AG10803 (cell line): ENCODE data around the gene METAP2.
A peak's percentile ranks its signal among the peaks of the same experiment; 100 is the strongest.

Experiments used
- DNase-seq: peaks from one replicate; pipeline ENCODE4 v3.0.0; 2010; ENCODE audit warnings: low read depth
- H3K4me3 ChIP-seq: 2 replicates; pipeline ENCODE4 v1.5.1; 2011; ENCODE audit warnings: mild to moderate bottlenecking, low read length, control low read depth
- TF ChIP-seq, protein P1 (sequence below): conservative IDR thresholded peaks from 2 replicates; pipeline ENCODE4 v1.5.1; 2011; ENCODE audit warnings: mild to moderate bottlenecking, low read length, control low read depth, inconsistent platforms

The METAP2 gene

DNA sequence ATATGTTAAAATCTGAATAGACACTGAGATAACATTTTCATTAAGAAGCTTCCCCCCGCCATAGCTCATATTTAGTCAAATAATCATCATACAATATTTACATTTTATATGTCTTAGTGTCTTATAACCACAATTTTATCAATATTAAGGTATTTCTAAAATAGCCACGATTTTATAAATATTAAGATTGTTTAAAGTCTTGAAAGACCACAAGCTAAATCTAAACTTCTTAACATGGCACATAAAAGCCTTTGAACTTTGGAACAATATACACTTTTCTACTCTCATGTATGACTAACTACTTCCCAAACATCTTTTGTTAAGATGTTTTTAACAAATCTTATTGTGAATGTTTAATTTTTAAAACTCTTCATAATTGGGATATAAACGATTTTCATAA is 70.8 kb downstream of the METAP2 start:
- no peak for DNase-seq
- no peak overlapping the region for H3K4me3 ChIP-seq
- TF ChIP-seq, protein P1, sequence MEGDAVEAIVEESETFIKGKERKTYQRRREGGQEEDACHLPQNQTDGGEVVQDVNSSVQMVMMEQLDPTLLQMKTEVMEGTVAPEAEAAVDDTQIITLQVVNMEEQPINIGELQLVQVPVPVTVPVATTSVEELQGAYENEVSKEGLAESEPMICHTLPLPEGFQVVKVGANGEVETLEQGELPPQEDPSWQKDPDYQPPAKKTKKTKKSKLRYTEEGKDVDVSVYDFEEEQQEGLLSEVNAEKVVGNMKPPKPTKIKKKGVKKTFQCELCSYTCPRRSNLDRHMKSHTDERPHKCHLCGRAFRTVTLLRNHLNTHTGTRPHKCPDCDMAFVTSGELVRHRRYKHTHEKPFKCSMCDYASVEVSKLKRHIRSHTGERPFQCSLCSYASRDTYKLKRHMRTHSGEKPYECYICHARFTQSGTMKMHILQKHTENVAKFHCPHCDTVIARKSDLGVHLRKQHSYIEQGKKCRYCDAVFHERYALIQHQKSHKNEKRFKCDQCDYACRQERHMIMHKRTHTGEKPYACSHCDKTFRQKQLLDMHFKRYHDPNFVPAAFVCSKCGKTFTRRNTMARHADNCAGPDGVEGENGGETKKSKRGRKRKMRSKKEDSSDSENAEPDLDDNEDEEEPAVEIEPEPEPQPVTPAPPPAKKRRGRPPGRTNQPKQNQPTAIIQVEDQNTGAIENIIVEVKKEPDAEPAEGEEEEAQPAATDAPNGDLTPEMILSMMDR: no peak

DNA sequence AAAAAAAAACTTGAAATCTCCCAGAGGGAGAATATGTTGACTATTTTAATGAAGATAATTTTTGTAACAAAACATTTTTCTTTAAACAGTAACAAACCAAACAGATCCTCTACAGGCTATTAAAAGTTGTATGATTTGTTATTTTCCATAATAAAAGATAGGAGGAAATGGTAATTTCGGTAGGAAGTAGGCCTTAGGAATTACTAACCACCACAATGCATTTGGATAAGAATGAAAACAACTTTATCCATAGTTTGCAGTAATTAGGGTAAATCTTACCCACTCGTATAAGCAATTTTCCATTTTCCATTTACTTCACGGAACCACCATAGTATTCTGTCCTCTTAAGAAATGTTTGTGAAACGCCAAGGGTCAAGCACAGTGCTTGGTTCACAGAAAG is 71.4 kb downstream of the METAP2 start:
- TF ChIP-seq, protein P1: no peak
- DNase-seq: no peak
- no peak overlapping the region for H3K4me3 ChIP-seq

DNA sequence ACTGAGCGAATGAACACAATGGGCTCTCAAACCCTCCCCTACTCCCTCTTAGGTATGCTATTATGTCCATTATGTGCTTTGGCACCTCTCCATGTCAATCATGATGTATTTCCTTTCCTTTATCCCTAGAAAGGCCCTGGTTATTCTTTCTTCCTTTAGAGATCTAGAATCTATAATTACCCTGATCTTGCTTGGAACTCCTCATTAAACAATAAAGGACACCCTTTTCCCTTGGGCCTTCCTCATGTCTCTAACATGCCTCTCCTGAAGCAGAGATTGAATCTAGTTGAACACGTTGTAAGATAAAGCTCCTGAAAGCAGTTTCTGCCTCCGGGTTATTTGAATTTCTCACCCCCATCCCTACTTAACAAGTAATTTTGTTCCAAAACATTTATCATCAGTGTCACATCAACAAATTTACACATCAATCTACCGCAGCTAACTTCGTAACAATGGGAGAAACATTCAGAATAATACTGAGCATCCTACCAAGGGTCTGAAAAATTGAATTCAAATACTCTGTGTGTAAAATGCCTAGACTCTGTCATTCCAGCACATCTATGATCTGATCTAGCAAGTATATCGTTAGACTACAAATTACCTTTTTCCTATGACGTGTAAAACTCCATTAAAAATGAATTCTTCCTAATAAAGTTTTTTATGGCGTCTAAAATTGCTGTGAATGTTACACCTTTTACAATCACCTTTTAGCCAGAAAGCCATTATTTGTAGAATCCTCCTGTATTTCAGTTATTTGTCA is 72.0 kb downstream of the METAP2 start:
- no peak overlapping the region for H3K4me3 ChIP-seq

DNA sequence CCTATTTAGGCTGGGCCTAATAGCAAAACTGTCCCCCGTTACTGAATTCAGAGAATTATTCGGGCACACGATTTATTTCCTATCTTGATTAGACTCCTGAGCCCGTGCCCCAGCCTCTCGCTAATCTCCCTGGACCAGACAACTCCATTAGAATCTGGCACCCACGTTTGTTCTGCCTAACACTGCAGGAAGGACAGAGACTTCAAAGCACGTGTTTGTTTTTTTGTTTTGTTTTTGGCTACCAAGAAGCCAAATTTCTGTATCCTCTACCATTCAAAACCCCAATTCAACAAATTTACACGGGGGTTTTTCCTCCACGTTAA is 72.5 kb downstream of the METAP2 start:
- no peak overlapping the region for H3K4me3 ChIP-seq
- no peak for DNase-seq
- TF ChIP-seq, protein P1: no peak

More for the DNA sequence above, 72.0 kb downstream of the METAP2 start:
- no peak for DNase-seq
- TF ChIP-seq, protein P1: no peak

DNA sequence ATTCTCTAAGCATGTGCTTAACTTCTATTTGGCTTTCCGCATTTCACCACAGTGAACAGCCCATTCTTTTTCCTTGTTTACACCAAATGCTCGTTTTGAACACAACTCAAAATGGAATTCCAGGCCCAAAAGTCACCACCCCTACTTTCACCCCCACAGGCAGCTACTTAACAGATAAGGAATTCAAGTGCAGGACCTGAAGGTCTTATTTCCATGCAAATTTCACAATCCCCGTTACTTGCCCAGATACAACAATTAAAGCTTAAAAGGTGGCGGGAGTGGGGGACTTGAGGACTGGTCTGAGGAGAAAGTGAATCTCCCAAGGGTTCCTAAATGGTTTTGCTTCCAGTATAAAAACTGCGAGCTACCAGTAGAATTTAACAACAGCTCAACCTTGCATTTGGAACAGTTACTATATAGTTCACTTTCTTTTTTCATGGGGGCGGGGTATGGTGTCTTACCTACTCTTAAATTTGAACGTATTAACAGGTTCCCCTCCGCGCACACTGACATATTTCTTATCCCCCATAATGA is 73.6 kb downstream of the METAP2 start:
- TF ChIP-seq, protein P1: no peak
- H3K4me3 ChIP-seq: peak overlapping the region; percentile 42
- peak; percentile 67 for DNase-seq

DNA sequence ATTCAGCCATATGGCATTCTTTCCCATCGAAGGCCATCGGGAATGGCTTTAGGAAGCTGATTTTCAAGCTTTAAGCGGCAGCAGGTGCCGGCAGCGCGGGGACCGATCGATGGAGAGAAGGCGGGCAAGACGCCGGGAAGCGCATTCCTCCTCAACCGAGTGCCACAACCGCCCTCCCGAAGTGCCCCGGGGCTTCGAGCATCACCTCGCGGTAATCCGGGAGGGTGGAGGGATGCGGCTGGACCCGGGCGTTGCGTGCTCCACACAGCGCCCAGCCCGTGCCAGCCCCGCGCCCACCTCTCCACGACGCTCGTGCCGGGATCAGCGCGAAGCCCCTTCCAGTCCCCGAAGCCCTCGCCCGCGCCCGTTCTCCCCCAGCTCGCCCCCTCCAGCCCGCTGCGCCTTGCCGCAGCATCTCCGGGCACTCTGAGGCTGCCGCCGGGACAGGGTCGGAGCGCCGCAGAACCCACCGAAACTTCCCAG is 74.1 kb downstream of the METAP2 start:
- DNase-seq: no peak
- H3K4me3 ChIP-seq: peak overlapping the region; percentile 42
- TF ChIP-seq, protein P1: no peak
